ENCODE data around the gene P2RY12.

Gene P2RY12

DNA sequence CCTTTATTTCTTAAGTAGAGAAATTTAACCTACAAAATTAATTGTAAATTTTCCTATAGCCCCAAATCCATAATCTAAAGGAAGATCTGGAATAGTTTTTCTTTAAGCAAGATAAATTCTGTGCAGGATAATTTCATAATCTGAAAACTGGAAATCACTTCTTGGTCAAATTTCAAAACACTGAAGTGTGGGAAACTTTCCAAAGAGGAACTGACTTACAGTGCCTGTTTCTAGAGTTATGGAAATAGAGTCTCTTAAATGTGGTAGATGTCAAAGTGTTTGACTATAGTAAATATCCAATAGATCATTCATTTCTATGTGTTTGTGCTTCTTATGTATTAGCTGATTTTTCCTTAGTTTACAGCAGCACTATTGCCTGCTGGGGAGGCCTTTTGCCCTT is 53.7 kb downstream of the P2RY12 start:
- DNase-seq = no peak

DNA sequence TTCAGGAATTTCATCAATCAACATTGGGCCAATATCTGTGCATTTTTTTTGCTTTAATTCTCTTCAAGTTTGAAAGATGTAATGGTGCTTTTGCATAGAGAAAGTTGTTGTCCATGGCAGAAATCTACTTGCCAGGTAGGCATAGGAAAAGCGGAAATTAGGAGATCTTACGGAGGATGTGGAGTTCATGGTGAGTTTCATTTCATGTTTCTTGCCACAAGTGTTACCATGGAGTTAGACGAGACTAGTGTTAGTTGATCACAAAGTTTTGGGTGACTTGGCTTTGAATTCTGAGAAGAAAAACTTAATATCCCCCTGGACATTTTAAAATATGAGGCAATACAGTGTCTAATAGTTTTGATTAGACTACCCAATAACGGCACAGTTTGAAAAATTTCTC is 54.2 kb downstream of the P2RY12 start:
- DNase-seq = no peak

DNA sequence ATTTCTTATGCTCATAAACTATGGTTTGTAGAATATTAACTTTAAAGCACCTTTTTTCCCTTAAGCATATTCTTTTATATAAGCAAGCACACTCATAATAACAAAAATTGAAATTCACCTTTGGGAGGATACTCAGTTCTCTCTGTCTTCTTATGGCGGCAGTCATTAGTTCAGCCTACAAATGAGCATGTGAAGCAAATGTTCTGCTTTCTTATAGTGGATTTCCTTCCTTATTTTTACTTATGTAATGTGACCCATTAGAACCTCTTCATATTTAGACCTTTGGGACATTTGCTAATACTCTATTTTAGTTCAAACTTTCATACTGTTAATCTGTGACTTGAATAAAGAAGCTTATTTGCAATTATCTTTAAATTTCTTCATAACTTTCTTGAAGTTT is 55.2 kb downstream of the P2RY12 start, which contains the start of gene P2RY13:
Gene P2RY13 (minus strand): TSS at position 187 of the 400 bp plus-strand sequence. CDS start 21 bp downstream, at position 166.
- no peak for DNase-seq

DNA sequence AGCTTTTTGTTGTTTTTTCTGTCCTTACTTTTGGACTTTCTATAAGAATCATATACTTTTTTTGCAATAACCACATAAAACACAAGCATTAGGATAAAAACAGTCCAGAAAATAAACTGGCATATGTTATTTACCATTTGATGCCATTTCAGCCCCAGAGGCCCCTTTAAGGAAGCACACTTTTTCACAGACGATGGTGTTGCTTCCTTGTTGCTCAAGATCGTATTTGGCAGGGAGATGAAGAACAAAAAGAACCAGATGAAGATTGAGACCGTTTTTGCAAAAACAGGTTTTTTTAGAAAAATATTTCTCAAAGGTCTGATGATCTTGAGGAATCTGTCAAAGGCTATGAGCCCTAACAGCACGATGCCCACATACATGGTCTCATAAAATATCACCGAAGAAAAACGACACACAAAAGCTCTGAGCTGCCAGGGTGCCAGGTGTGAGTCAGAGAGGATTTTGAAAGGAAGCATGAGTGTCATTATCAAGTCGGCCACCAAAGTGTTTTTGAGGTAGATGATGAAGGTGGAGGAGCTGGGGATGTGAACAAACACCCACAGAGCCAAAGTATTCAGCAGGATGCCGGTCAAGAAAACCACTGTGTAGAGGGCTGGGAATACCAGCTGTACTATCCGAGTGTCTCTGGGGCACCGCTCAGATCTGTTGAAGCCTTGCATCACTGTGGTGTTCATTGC is 56.1 kb downstream of the P2RY12 start:
- DNase-seq = no peak

DNA sequence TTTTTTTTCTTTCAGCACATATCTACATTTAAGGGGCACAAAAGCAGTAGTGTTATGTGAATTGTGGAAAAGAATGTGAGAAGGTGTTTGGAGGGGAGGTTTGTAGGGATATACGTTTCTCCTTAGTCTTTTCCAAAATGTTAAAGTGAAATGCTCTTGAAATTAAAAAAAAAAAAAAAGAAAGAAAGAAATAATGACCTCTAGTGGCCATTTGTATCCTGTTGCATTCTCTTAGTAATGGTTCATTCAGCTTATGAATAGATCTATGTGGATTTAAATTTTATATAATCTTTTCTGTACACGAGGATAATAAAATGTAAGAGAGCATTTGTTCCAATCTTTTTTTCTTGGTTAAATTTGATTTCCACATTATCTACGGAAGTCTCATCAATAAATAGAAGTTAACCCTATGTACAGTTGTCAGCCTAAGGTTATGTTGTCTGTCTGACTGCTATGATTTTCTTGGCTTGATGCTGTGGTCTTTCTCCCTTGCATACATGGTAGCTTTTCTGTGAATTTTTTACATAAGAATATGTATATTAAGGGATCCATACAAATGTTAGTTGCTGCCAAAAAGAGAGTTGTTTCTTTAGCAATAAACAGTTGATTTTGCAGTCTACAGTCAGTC is 56.9 kb downstream of the P2RY12 start:
- peak; percentile 6 for DNase-seq

DNA sequence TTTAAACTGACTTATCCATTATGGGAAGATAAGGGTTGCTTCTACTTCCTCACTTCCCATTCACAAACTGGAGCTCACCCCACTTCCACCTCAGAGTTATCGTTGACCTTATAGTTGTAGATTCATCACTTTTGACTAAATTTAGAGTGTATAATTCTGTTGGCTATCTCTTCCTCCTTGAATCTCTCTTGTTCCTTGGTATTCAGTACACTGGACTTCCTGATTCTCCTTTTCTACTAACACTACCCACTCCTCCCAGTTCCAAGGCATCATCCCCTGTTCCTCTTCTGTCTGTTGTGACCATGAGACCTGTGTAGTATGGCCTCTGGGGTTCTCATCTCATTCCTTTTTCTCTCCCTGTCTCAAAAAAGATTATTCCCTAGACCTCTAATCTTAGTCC is 62.0 kb downstream of the P2RY12 start:
- DNase-seq = no peak

DNA sequence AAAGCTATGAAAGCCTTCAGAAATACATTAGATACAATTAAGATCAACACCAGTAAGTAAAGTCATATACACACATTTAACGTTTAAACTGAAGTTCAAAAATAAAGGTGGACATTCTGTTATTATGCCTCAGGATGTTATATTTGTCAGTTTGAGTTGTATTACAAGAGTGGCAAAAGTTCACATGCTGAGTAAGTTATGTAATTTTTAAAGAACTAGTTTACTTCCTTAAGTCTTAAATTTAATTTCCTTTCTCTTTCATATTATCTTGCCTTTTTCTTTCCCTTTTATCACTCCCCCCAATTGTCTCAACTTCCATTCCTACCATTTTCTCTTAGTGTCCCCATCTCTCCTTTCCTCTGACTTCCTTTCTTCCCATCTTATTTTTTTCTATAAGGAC is 63.0 kb downstream of the P2RY12 start:
- no peak for DNase-seq

DNA sequence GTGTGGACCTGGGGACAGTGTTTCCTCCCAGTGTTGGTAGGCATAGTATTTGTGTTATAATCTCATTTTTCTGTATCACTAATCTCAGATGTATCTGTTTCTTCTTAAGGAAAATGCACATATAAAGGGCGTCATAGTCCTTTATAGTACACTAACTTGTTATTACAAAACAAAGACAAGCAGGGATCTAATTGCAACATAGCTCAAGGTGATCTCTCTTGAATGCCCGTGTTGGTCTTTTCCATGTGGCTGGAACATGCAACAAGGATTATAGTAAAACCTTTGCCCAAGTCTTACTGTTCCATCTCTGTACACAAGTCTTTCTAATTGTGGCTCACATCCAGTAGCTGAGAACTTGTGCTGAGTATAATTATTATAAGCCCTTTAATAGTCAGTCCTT is 64.4 kb downstream of the P2RY12 start:
- no peak for DNase-seq

DNA sequence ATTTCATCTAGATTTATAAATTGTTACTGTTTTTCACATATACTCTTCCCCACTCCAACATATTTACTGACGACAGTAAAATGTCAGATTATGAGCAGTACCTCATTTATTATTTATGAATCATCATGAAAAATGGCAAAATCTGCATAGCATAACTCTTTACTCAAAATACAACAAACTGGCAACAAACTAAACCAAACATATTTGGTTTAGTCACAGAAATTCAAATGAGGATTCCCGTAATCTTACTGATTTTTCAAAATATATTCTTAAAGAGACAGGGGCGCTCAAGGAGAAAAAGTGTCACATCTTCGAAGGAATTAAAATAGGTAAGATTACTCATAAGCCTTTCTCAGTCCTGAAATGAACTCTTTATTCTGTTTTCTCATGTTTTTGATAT is 64.9 kb downstream of the P2RY12 start:
- no peak for DNase-seq

DNA sequence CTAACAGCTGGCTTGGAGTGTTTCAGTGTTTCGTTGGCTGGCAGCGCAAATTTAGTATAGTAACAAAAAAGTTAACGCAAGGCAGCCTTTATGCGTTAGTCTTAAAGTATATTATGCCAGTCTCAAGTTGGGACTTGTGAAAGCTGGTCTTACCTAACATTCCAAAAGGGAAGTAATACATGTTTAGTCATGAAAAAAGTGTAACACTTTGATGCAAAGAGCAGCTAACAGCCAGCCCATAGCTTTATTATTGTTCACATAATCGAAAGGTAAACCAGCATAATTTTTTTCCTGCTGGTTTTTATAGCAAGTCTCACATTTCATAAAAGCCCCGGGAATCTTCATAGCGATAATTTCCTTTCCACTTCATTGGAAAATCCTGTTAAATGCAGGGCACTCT is 65.6 kb downstream of the P2RY12 start:
- DNase-seq = no peak

DNA sequence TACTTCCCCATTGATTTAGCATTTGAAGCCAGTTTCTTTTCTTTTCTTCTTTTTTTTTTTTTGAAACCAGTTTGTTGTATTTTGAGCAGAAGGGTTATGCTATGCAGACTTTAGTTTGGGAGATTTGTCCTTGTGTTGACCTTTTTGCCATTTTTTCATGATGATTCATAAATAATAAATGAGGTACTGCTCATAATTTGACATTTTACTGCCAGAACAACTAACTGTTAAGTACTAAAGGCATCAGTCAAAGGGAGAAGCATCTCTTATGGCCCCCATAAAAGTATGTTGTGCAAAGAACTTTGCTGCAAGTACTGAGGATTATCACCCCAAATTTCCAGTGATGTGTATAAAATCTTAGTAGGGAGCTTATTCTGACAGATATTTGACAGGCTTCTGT is 66.2 kb downstream of the P2RY12 start:
- no peak for DNase-seq

DNA sequence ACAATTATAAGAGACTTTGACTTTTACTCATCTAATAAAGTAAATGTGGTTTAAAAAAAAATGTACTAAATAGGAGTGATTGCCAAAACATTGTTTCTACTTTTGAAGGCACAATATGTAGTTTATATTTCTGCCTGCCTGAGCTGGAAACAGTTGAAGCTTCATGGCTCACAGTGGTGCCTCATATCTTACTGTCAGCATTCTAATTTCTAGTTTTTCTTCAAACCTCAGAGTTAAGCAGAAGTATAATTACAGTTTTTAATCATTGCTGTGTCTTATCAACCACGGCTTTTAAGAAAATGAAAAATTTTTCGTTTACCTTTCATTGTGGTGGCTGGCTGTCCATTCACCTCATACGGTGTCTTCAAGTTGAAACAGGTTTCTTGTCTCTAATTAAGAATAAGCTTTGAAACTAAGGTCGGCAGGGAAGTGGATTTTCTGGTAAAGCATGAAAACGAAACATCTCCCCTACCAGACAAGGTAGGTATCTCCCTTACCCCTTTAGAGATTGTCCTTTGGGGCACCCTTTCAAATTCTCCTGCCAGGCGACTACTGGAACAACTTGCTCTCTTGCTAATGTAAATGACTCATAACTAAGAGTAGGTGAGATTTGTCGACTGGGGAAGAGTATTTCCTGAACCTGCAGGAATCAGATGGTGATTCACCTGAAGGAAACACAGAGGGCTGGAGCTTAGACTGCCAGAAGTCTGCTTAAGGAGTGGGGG is 68.1 kb downstream of the P2RY12 start, which contains the start of gene GPR87:
Gene GPR87 (minus strand): TSS at position 554 of the 725 bp plus-strand sequence. CDS start 16,720 bp downstream, outside the sequence.
- no peak for DNase-seq

DNA sequence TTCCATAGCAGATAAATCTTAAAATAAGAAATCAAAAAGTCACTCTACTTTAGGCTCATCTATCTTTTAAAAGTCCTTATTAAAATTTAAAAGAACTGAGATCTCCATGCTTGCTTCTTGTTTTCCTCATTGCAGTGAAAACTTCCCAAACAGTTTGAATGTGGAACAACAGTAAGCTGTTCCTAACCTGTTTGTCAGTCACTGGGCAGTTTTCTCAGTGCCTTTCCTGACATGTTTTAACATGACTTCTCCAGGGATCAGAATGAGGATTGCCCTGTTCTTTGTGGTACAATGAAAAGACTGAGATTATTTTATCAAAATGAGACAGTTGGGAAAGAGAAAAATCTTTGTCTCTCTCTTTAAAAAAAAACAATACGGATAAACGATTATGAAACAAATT is 68.7 kb downstream of the P2RY12 start:
- DNase-seq = no peak

DNA sequence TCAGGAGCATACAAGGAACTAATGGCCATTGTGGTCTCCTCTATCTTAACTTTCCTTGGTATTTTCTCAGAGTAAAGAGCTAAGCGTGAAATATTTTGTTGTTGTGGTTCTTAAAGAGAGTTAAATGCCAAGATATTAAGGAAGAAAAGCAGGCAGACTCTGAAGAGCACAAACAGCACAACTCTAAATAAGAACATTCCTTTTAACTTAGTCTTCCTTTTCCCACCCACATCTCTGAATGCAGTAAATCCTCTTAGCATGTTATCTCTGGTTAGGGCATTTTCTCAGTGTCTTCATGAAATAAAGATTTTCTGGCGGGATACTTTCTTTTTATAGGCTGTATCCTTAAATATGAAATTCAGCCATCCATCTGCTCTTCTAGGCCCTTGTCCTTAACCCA is 69.4 kb downstream of the P2RY12 start:
- DNase-seq = no peak

DNA sequence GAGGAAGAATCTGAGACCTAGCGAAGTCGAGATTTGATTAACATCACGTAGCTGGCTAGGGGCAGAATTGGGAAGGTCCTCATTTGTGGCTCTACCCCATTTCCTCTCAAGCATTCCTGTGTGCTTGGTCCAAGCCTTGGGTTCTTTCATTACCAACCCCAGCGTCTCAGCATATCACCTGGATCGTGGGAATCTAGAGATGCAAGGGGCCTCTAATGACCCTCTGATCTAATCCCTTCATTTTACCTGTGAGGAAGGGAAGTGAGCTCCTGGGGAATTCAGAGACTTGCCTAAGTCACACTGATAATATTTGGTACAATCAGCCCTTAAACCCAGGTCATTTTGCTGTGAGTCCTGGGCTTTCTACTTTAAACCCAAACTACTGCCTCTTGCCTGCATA is 70.0 kb downstream of the P2RY12 start:
- DNase-seq = no peak

DNA sequence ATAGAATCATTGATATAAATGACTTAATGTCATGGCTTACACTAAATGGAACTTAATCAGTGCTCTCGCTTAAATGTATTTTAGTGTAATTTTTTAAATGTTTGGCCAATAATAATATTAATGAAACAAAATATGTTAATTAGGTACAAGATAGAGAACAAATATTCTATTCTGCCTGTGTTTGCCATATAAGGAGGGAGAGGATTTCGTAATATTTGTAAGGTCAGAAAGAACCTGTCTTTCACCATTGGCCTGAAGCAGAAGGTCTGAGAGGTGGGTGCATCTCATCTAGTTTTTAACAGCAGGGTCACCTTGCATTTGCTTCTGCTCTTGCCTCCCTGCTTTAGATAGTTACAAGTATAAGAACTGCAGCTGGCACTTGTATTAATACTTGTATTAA is 70.4 kb downstream of the P2RY12 start:
- no peak for DNase-seq

DNA sequence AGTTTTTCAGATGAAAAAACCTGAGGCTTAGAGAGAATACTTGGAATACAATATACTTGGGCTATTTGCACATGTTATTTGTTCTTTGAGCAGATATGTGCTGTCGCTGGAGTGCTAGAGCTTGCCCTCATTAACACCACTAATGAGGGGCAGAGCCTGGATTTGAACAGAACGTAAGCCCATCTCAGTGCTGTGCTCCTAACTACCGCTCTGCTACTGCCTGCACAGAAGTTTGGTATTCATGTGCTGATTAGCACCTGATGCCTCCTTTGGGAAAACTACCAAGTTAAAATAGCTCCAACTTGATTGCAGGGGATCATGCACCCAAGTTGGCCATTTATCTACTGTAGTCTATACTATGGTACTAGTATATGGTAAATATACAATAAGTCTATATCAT is 71.6 kb downstream of the P2RY12 start:
- no peak for DNase-seq

DNA sequence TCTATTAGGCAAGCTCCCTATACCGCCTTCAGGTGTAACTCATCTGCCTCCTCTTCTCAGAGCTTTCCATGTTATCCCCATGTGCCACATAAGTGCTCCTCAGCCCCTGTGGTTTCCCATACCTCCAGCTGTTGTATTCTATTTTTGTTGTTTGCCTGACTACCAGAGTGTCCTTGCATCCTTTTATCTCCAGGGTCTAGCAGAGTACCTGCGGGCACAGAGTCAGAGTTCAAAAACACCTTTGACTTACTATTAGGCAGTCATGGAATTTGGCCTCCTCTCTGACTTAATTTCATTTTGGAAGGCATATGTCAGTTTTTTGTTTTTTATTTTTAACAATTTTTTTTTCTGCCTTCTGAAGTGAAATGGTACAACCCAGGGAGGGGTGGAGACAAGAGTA is 75.0 kb downstream of the P2RY12 start:
- no peak for DNase-seq

DNA sequence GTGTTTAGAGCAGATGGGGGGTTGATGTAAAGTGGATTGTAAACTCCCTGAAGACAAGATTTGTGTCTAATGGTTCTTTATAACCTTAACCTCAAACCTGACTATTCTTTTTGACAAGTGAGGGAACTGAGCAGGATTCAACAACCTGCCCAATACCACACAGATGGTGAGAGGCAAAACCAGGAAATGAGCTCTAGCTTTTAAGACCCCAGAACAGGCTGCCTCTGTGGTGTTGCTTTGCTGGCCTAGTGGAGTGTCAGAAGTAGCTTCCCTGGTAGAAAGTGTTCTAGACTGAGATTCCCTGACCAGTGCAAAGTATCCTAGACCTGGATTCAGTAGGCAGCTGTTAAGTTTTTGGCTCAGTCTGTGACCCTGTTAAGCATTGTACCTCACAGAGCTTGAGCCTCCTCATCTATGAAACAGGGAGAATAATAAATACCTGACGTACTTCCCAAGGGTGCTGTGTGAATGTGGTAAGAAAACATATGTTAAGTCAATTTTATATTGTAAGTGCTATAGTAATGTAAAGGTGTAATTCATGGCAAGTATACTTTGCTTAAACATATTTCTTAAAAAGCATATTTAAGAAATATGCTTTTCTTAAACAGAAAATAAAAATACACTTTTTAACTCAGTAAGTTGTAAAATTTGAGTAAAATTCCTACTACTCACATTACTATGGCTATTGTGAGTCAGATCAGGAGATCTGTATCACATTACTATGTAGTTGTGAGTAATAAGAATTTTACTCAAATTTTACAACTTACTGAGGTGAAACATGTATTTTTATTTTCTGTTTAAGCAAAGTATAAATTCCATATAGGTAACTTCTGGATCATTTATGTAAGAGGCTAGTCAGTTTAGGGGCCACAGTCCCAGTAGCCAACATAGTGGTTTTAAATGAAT is 76.7 kb downstream of the P2RY12 start:
- DNase-seq = no peak

DNA sequence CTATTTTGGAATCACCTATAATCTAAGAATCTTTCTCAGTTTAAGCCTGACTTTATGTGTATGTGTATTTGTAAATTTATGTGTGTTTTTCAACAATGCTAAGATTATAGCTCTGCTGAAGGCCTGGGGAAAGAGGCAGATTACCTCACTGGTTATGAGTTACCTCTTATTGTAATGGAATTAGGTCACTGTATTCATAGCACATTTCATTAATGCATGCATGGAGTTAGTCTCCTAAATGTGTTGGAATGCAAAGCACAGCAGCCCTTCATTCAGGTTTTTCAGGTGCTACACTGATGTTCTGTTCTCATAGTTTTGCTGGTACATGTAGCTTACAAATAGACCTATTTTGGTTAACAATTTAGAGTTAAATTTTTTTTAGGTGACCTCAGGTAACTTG is 77.4 kb downstream of the P2RY12 start:
- no peak for DNase-seq

DNA sequence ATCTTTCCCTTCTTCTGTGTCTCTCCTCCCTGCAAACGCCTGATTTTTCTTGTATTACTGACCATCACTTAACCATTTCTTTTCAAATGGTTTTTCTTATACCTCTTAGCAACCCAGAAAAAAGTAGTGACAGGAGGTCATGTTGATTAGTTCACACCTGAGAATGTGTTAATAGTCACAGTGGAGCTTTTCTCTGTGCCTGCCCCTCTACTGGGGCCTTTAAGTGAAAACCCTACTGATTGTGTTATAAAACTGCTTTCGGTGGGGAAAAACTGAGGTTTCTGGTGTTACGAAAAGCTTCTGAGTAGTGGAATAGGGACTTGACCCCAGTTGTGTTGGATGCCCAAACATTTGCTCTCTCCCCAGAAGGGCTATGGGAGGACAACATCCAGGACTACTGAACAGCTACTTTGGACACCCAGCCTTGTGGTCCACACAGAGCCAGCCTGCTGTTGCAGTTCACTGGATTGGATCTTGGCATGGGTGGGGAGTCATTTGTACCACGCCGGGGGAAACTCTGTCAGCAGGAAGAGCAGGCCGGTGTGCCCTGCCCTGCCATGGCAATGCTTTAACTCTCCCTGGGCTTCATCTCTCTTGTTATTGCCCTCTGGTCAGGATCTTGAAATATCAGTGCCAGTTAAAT is 78.3 kb downstream of the P2RY12 start:
- no peak for DNase-seq

DNA sequence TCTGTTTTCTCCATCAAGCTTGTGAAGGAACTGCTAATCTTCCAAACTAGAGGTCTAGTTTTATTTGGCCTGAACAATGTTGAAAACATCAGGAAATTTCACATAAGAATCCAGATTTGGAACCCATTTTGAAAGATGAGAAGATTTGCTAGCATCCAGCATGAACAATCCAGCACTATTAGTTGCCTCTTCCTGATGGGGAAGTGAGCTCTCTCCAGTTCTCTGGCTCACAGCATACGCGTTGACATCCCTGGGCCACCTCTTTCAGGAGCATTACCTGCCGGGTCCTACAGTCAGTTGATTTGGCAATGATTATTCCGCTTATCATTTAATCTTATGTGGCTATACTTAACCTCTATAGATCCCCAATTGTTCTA is 78.8 kb downstream of the P2RY12 start:
- no peak for DNase-seq
